GM12872 (cell line): ENCODE measurements around the gene RBPJ.

ENCODE experiments used
- TF ChIP-seq, protein P1 (sequence below): IDR thresholded peaks from 3 replicates; pipeline ENCODE4 v1.5.1; 2011; ENCODE audit warnings: low read depth, mild to moderate bottlenecking, low read length, moderate library complexity; ENCODE audit not compliant: insufficient read depth

Gene RBPJ

DNA sequence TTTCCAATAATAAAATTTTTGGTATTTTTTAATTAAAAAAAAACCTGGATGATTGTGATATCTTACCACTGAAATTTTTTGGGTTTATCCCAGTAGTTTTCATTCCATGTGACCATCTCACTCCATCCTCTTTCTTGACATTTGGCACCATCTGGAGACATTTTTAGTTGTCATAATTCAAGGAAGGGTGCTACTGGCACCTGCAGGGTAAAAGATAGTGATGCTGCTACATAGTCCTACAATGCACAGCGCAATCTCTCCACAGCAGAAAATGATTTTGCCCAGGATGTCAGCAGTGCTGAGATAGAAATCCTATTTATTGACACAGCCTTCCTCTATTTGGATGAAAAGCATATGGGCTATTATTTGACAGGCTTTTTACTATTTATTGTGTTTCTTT lies 79.3 kb downstream of the RBPJ start:
- TF ChIP-seq, protein P1, sequence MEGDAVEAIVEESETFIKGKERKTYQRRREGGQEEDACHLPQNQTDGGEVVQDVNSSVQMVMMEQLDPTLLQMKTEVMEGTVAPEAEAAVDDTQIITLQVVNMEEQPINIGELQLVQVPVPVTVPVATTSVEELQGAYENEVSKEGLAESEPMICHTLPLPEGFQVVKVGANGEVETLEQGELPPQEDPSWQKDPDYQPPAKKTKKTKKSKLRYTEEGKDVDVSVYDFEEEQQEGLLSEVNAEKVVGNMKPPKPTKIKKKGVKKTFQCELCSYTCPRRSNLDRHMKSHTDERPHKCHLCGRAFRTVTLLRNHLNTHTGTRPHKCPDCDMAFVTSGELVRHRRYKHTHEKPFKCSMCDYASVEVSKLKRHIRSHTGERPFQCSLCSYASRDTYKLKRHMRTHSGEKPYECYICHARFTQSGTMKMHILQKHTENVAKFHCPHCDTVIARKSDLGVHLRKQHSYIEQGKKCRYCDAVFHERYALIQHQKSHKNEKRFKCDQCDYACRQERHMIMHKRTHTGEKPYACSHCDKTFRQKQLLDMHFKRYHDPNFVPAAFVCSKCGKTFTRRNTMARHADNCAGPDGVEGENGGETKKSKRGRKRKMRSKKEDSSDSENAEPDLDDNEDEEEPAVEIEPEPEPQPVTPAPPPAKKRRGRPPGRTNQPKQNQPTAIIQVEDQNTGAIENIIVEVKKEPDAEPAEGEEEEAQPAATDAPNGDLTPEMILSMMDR, result 0 out of 3 replicates have a peak, but pooled peaks have one; percentile 12

DNA sequence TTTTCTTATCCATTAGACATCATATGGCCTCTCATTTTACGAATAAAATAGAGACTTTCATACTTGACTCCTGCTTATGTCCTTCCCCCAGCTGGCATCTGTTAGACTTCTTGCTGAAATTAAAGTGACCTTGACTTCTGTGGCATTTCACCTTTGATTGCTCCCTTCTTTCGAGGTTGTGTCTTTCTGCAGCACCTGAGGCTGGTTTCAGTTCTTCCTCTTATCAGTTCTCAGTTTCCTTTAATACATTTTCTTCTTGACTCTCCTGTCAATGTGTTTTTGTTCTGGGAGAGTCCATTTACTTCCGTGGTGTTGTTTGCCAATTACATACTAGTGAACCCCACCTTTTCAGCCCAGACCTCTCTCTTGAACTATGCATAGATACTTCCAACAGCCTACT lies 81.6 kb downstream of the RBPJ start:
- TF ChIP-seq, protein P1, result no peak

DNA sequence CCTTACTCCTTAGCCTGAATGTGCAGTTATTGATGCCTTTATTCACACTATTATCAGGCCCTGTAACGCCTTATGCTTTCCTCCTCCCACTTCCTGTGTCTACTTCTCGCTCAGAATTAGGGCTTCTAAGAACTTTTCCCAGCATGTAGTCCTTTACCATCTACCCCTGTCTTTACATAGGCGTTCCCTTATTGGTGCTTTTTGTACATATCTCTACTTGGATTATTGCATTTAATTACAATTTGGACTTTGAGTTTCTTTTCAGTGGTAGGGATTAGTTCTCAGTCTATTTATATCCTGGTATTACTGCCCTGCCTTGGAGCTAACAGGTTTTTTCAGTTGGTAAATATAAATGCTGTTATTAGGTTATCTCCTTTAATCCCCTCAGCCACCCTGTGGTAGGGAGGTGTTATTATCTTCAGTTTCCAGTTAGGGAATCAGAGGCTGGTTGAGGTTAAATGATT lies 84.0 kb downstream of the RBPJ start:
- TF ChIP-seq, protein P1, result no peak

DNA sequence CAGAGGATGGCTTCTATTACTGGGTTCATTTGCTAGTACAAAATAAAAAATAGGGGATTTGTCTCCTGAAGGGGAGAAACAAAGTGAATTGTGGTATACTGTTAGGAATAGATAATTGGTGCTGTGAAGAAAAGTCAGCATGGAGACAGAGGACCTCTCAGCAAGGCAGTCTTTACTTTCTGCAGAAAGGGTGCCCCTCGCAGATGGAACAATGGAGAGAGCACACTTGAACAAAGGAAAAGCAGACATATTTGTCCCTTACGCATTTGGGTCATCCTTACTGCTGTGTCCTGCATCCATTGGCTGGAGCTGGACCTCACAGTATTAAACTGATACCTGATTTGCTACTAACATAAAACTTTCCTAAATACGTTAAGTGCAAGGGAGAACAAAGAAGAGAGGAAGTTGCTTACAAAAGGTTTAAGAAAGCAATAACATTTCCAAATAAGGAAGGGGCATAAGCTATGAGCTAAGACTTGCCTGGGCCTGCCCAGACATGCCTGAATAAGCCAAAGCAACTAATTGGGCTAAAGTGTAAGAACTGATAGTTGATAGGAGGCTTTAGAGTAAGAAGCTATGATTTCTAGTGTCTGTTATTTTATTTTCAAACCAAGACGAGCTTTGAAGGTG lies 85.6 kb downstream of the RBPJ start:
- TF ChIP-seq, protein P1, result no peak

DNA sequence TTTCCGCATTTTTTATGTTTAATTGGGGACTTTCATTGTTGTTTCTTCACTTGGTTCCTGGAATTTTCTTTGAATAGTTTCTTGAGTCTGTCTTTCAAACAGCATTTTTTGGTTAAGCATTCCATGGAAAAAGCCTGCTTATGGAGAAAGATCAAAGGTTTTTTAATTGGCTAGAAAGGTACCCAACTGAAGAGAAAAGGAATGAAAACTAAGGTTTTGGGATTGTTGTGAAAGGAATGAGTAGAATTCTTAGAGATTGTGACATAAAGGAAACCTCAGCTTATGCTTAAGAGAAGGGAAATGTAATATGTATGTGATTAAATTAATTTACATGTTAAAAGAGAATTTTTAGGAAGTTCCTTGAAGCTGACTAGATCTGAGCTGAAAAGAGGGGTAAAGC lies 86.7 kb downstream of the RBPJ start:
- TF ChIP-seq, protein P1, result no peak

DNA sequence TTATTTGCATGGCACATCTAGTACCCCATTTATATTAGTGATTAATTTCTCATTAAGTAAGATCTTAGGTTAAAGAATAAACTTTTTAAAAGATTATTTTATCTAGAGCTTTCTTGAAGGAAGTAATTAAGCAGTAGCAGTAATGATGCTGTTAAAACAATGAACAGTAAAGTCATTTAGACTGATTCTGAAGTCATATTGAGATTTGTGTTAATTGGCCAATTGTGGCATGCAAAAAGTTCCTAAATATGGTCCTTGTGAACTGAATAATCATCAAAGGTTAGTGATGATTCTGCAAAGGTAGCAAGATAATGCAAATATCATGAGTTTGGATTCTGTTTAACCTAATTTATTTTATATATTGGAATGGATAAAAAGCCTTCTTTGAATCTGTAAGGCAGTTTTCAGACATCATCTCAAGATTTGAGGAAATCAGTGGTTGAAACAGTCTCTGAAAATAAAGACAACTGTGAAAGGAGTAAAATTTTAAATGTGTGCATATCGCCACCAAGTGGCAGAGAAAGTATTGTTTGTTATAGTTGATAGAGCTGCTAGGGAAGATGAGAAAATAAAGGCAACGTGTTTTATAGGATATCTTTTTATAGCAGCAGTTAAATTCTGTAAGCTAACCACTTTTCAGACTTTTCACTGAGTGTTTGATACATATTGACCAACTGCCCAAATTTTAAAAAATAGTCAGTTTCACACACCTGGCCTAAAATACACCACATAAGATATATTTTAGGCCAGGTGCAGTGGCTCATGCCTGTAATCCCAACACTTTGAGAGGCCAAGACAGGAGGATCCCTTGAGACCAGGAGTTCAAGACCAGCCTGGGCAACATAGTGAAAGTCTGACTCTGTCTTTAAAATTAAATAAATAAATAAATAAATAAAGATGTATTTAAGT lies 89.8 kb downstream of the RBPJ start:
- TF ChIP-seq, protein P1, result peak; percentile 46; the same call in 2 of the 3 replicates
